H9 (cell line): ENCODE measurements around the gene PCCA. TPM values are rescaled to one million over a fixed set of nuclear protein-coding genes. Genes with fewer than 3 reads are reported as not detected.

Experiments used
- DNase-seq: peaks from one replicate; pipeline ENCODE4 v3.0.0-alpha.2; 2017
- H2AFZ ChIP-seq: one replicate; pipeline ENCODE4 v1.6.1; 2013; ENCODE audit warnings: mild to moderate bottlenecking, low read length, control low read depth, moderate library complexity
- H2AK5ac ChIP-seq: 2 replicates; pipeline ENCODE4 v1.6.1; 2013; ENCODE audit warnings: low read length, control low read depth, mixed read lengths; ENCODE audit not compliant: insufficient read length
- H2BK120ac ChIP-seq: one replicate; pipeline ENCODE4 v1.6.1; 2013; ENCODE audit warnings: low read depth, mild to moderate bottlenecking, low read length, control low read depth, inconsistent platforms; ENCODE audit not compliant: poor library complexity, severe bottlenecking
- H2BK12ac ChIP-seq: 2 replicates; pipeline ENCODE4 v1.6.1; 2013; ENCODE audit warnings: low read length, control low read depth, mixed read lengths, low read depth; ENCODE audit not compliant: insufficient read length
- H2BK15ac ChIP-seq: 2 replicates; pipeline ENCODE4 v1.6.1; 2013; ENCODE audit warnings: low read depth, low read length, control low read depth
- H2BK20ac ChIP-seq: one replicate; pipeline ENCODE4 v1.6.1; 2013; ENCODE audit warnings: low read depth, mild to moderate bottlenecking, low read length, control low read depth, inconsistent platforms; ENCODE audit not compliant: poor library complexity, severe bottlenecking
- H2BK5ac ChIP-seq: 2 replicates; pipeline ENCODE4 v1.6.1; 2013; ENCODE audit warnings: low read length, control low read depth, mixed read lengths; ENCODE audit not compliant: insufficient read length
- H3K14ac ChIP-seq: 2 replicates; pipeline ENCODE4 v1.6.1; 2013; ENCODE audit warnings: low read length, control low read depth; ENCODE audit not compliant: insufficient read depth
- H3K18ac ChIP-seq: 2 replicates; pipeline ENCODE4 v1.6.1; 2013; ENCODE audit warnings: low read depth, mild to moderate bottlenecking, mixed read lengths, low read length, control low read depth; ENCODE audit not compliant: insufficient read length
- H3K23ac ChIP-seq: 2 replicates; pipeline ENCODE4 v1.6.1; 2013; ENCODE audit warnings: low read length, control low read depth, mixed read lengths, low read depth; ENCODE audit not compliant: insufficient read length
- H3K23me2 ChIP-seq: 2 replicates; pipeline ENCODE4 v1.6.1; 2013; ENCODE audit warnings: low read depth, mild to moderate bottlenecking, mixed read lengths, low read length, control low read depth; ENCODE audit not compliant: insufficient read length, poor library complexity, severe bottlenecking
- H3K27ac ChIP-seq: 2 replicates; pipeline ENCODE4 v1.5.1; 2013; ENCODE audit warnings: low read length, control low read depth, mixed read lengths, low read depth; ENCODE audit not compliant: insufficient read length
- H3K27me3 ChIP-seq: 2 replicates; pipeline ENCODE4 v1.6.1; 2013; ENCODE audit warnings: low read length, control low read depth, inconsistent platforms; ENCODE audit not compliant: insufficient read depth
- H3K4ac ChIP-seq: 2 replicates; pipeline ENCODE4 v1.6.1; 2013; ENCODE audit warnings: low read depth, mild to moderate bottlenecking, control low read depth, inconsistent platforms, low read length, moderate library complexity
- H3K4me1 ChIP-seq: 2 replicates; pipeline ENCODE4 v1.6.1; 2013; ENCODE audit warnings: low read length, control low read depth, inconsistent platforms; ENCODE audit not compliant: insufficient read depth
- H3K4me2 ChIP-seq: 2 replicates; pipeline ENCODE4 v1.6.1; 2013; ENCODE audit warnings: low read length, control low read depth, mixed read lengths; ENCODE audit not compliant: insufficient read length, insufficient read depth
- H3K56ac ChIP-seq: 2 replicates; pipeline ENCODE4 v1.6.1; 2013; ENCODE audit warnings: low read depth, mild to moderate bottlenecking, mixed read lengths, low read length, control low read depth; ENCODE audit not compliant: insufficient read length
- H3K79me1 ChIP-seq: 2 replicates; pipeline ENCODE4 v1.6.1; 2013; ENCODE audit warnings: low read depth, mild to moderate bottlenecking, moderate library complexity, low read length, control low read depth, inconsistent platforms; ENCODE audit not compliant: insufficient read depth, poor library complexity, severe bottlenecking
- H3K79me2 ChIP-seq: 2 replicates; pipeline ENCODE4 v1.6.1; 2013; ENCODE audit warnings: low read length, control low read depth, inconsistent platforms; ENCODE audit not compliant: insufficient read depth
- H3K9ac ChIP-seq: 2 replicates; pipeline ENCODE4 v1.6.1; 2013; ENCODE audit warnings: low read length, control low read depth, mixed read lengths; ENCODE audit not compliant: insufficient read length; ENCODE audit errors: extremely low read depth
- H3K9me3 ChIP-seq: one replicate; pipeline ENCODE4 v1.6.1; 2013; ENCODE audit warnings: low read depth, low read length, inconsistent platforms; ENCODE audit not compliant: control insufficient read depth
- H3T11ph ChIP-seq: one replicate; pipeline ENCODE4 v1.6.1; 2013; ENCODE audit warnings: mild to moderate bottlenecking, low read length, control low read depth, inconsistent platforms
- H4K20me1 ChIP-seq: one replicate; pipeline ENCODE4 v1.6.1; 2013; ENCODE audit not compliant: control insufficient read depth, insufficient read length, insufficient read depth
- H4K5ac ChIP-seq: 2 replicates; pipeline ENCODE4 v1.6.1; 2013; ENCODE audit warnings: low read depth, mild to moderate bottlenecking, mixed read lengths, low read length, control low read depth; ENCODE audit not compliant: insufficient read length
- H4K8ac ChIP-seq: replicated peaks from 2 replicates; pipeline ENCODE4 v1.6.1; 2013; ENCODE audit warnings: low read length, control low read depth, mixed read lengths, low read depth; ENCODE audit not compliant: insufficient read length
- H4K91ac ChIP-seq: 2 replicates; pipeline ENCODE4 v1.6.1; 2013; ENCODE audit warnings: low read depth, mild to moderate bottlenecking, moderate library complexity, mixed read lengths, low read length, control low read depth; ENCODE audit not compliant: insufficient read length
- H3K27ac Mint-ChIP-seq, 3 experiments: 2 replicates in 2 of 3; 3 replicates in 1 of 3; pipeline ENCODE4 v1.8.0; 2020 to 2021; ENCODE audit warnings: mixed read lengths in 3 of 3, mild to moderate bottlenecking in 1 of 3, moderate library complexity in 1 of 3
- H3K27me3 Mint-ChIP-seq: 2 replicates; pipeline ENCODE4 v1.8.0; 2021; ENCODE audit warnings: low read depth, mild to moderate bottlenecking, moderate library complexity, mixed read lengths
- H3K36me3 Mint-ChIP-seq, 3 experiments: 2 replicates in 2 of 3; 3 replicates in 1 of 3; pipeline ENCODE4 v1.8.0; 2020 to 2021; ENCODE audit warnings: low read depth in 3 of 3, mixed read lengths in 3 of 3; ENCODE audit not compliant: insufficient read depth in 1 of 3
- H3K4me1 Mint-ChIP-seq, 2 experiments: 2 replicates each; pipeline ENCODE4 v1.8.0; 2020; ENCODE audit warnings: mixed read lengths in 2 of 2
- H3K4me3 Mint-ChIP-seq, 2 experiments: 2 replicates in 1 of 2; 3 replicates in 1 of 2; pipeline ENCODE4 v1.8.0; 2020 to 2021; ENCODE audit warnings: mild to moderate bottlenecking in 2 of 2, mixed read lengths in 2 of 2, moderate library complexity in 1 of 2
- H3K9me3 Mint-ChIP-seq, 2 experiments: 2 replicates in 1 of 2; 3 replicates in 1 of 2; pipeline ENCODE4 v1.8.0; 2020; ENCODE audit warnings: mild to moderate bottlenecking in 2 of 2, mixed read lengths in 2 of 2, moderate library complexity in 1 of 2
- WGBS: extraction: QIAGEN DNeasy Blood & Tissue Kit; methylation state at CpG from one replicate; pipeline ENCODE4 v1.1.7; 2013; ENCODE audit warnings: missing lambda C conversion rate, low lambda C conversion rate, mixed read lengths; ENCODE audit not compliant: insufficient read length; ENCODE audit errors: extremely low coverage; 5-methylcytosine and 5-hydroxymethylcytosine counted together
- total RNA-seq: library from RNA; stranded (reverse); gene quantifications from 2 replicates; pipeline ENCODE4 v1.2.1, GENCODE V29; 2021
- TF ChIP-seq, protein P1 (sequence below): fragments of 200-600 bp; sonication (generic); conservative IDR thresholded peaks from 3 replicates; pipeline ENCODE4 v1.8.0; 2021; ENCODE audit warnings: antibody characterized with exemption, mild to moderate bottlenecking

Gene PCCA
- total RNA-seq, 1 experiment from 2014 or later: 56.5 TPM

DNA sequence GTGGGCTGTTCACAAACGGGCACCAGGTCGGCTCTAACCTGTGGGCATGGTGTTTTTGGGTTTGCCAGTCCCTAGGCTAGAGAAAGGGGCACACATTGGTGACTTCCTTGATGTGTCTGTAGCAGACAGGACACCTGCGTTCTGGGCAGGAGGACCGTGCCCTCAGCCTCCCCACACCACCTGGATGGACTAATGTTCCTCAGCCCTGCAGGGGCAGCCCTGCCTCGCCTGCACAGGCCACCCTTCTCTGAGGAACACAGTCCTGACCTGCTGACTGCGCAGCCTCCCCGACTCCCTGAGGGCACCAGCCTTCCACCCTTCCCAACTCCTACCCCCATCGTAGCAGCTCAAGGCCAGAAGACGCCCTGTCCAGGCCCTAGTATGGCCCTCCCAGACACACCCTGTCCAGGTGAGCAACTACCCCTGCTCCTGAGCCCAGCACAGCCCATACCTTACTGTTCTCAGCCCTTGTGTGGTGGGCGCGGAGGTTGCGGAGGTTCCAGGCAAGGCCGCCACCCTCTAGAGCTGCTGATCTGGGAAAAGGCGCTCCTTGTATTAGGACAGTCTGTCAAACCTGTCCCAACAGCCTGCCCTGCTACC lies 444.0 kb downstream of the PCCA start:
- TF ChIP-seq, protein P1, sequence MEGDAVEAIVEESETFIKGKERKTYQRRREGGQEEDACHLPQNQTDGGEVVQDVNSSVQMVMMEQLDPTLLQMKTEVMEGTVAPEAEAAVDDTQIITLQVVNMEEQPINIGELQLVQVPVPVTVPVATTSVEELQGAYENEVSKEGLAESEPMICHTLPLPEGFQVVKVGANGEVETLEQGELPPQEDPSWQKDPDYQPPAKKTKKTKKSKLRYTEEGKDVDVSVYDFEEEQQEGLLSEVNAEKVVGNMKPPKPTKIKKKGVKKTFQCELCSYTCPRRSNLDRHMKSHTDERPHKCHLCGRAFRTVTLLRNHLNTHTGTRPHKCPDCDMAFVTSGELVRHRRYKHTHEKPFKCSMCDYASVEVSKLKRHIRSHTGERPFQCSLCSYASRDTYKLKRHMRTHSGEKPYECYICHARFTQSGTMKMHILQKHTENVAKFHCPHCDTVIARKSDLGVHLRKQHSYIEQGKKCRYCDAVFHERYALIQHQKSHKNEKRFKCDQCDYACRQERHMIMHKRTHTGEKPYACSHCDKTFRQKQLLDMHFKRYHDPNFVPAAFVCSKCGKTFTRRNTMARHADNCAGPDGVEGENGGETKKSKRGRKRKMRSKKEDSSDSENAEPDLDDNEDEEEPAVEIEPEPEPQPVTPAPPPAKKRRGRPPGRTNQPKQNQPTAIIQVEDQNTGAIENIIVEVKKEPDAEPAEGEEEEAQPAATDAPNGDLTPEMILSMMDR: no peak
- H4K91ac ChIP-seq: no peak overlapping the region

More for the DNA sequence above, 444.0 kb downstream of the PCCA start:
- Histone ChIP-seq H3K56ac (no peak overlapping the region), H2BK120ac (no peak overlapping the region), H3K23me2 (no peaks in the 10 kb centered on the region), H2BK15ac (no peak overlapping the region), H3K4me2 (no peak overlapping the region), H2BK20ac (no peak overlapping the region), H2AK5ac (no peak overlapping the region), H3K23ac (no peak overlapping the region), H2AFZ (no peak overlapping the region), H3K4ac (no peak overlapping the region), H2BK5ac (no peak overlapping the region), H2BK12ac (no peak overlapping the region), H3K18ac (no peak overlapping the region), H4K8ac (no peak overlapping the region), H4K5ac (no peak overlapping the region), H3K79me2 (no peaks in the 10 kb centered on the region), H4K20me1 (peaks cover 2% of the 10 kb centered on the region), H3K14ac (no peak overlapping the region), H3K27ac (no peak overlapping the region), H3K79me1 (no peaks in the 10 kb centered on the region), H3T11ph (no peak overlapping the region), H3K9me3 (no peaks in the 10 kb centered on the region), H3K9ac (no peak overlapping the region), H3K27me3 (no peaks in the 10 kb centered on the region), H3K4me1 (peaks cover 3% of the 10 kb centered on the region; the same call in 1 of the 2 replicates)
- Mint-ChIP-seq H3K4me1 (peaks cover 24 to 38% of the 10 kb centered on the region in 2 experiments), H3K27ac (0 out of 7 replicates have a peak overlapping the region, but pooled peaks of 1 of the 3 experiments have one; percentile 9), H3K27me3 (peaks cover 1% of the 10 kb centered on the region; the same call in 1 of the 2 replicates), H3K36me3 (peaks cover 13 to 19% (median 17%) of the 10 kb centered on the region in 3 experiments; a peak in 6 of 7 replicates), H3K9me3 (no peaks in the 10 kb centered on the region), H3K4me3 (no peak overlapping the region)
- WGBS: no CpG with 5 or more reads among the region's 14 CpGs
- DNase-seq: peak; percentile 25
